Measurements from ENCODE around the gene MYO1B.

DNA sequence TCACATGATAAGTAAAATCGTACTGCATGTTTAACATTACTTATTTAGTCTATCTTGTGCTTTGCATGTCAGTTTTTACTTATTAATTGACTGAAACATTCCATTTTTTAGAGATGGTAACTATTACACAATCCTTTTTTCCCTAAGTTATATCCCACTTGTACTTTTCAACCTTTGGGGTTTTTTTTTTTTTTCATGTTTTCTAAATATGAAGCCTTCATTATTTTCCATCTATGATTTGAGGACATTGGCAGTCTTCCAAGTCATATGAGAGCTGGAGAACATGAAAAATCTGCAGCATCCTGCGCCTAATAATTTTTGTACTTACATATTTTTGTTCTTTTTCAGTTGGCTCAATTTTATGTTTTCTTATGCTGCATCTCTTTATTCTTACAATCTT is 113.9 kb downstream of the MYO1B start:
- TF ChIP-seq CTCF (conservative IDR thresholded peaks at IDR 0.05; ENCODE audit: low read length) (no peak), EZH2phosphoT487 (IDR thresholded peaks at IDR 0.05; ENCODE audit: borderline replicate concordance) (no peak)

Measured in Loucy (cell line).